Testis (tissue), 2 donors: ENCODE measurements around the gene ITGB2.

ENCODE experiments used
- CTCF ChIP-seq, 3 experiments: fragments of 450-650 bp in 2 of 3; fragments of 200-600 bp in 1 of 3; sonication (generic) in 1 of 3; IDR thresholded peaks; one replicate each; pipeline ENCODE4 v1.5.1; 2016 to 2019; ENCODE audit warnings: antibody characterized with exemption in 3 of 3, mild to moderate bottlenecking in 2 of 3, moderate library complexity in 1 of 3
- POLR2A ChIP-seq: fragments of 450-650 bp; IDR thresholded peaks from one replicate; pipeline ENCODE4 v1.6.1; 2017; ENCODE audit warnings: antibody characterized with exemption, mild to moderate bottlenecking, moderate library complexity

GRCh38 chr21:44887126-44887806, 33.4 kb downstream of the ITGB2 start:
- TF ChIP-seq CTCF (IDR thresholded peaks at IDR 0.05) (no peak), POLR2A (no peak)
